HCT116 (cell line): ENCODE results near the gene ECE1. TPM values are rescaled to one million over a fixed set of nuclear protein-coding genes. Genes with fewer than 3 reads are reported as not detected.

Source experiments
- ATAC-seq: fragments of 200-7000 bp; cut with Tn5 transposase; 2 replicates; pipeline ENCODE4 v1.9.1; 2020; ENCODE audit warnings: mild to moderate bottlenecking, moderate library complexity
- BruUV-seq: library from RNA; stranded (reverse); fragments of 400-500 nt; replicated peaks from 2 replicates; lab custom pipeline; 2021; lab: Mats Ljungman, UMichigan
- CTCF ChIA-PET: fragments of 300-600 bp; sonication (Branson Sonifier 250); formaldehyde crosslinking; loops from one replicate; lab custom pipeline; 2021; ENCODE audit warnings: antibody characterized with exemption; lab: Charles Lee
- POLR2A ChIA-PET: fragments of 300-600, 350-600 bp; sonication (Branson Sonifier 250); formaldehyde crosslinking; loops from one replicate; lab custom pipeline; 2021; ENCODE audit warnings: antibody characterized with exemption; lab: Charles Lee
- RAD21 ChIA-PET, 2 experiments: fragments of 300-600 bp; sonication (Branson Sonifier 250); formaldehyde crosslinking; loops; one replicate each; lab custom pipeline; 2023; ENCODE audit warnings: low total read pairs in 2 of 2; ENCODE audit not compliant: uncharacterized antibody in 2 of 2, unreplicated experiment in 2 of 2, low non-redundant PET in 1 of 2; lab: Charles Lee
- DNase-seq: peaks from one replicate; pipeline ENCODE4 v3.0.0-alpha.2; 2010; ENCODE audit warnings: low read depth, low spot score
- H2AFZ ChIP-seq: fragments of 200-600 bp; shearing (Covaris generic), sonication (generic); 2 replicates; pipeline ENCODE4 v1.6.1; 2017; ENCODE audit warnings: low read depth, mixed run types, mixed read lengths, antibody characterized with exemption, low read length; ENCODE audit not compliant: poor library complexity, severe bottlenecking
- H3K27ac ChIP-seq: 2 replicates; pipeline ENCODE4 v1.5.1; 2012; ENCODE audit warnings: low read depth, low read length
- H3K27me3 ChIP-seq: fragments of 200-600 bp; sonication (generic); 2 replicates; pipeline ENCODE4 v1.6.1; 2016; ENCODE audit warnings: mixed run types, low read length, mixed read lengths; ENCODE audit not compliant: insufficient read depth
- H3K36me3 ChIP-seq, 2 experiments: fragments of 200-500 bp in 1 of 2; fragments of 200-600 bp in 1 of 2; sonication (Bioruptor generic) in 1 of 2; sonication (generic) in 1 of 2; 2 replicates each; pipeline versions ENCODE4 v1.5.1 to v1.6.1; 2014 to 2016; ENCODE audit warnings: low read length in 2 of 2, inconsistent platforms in 1 of 2, mixed read lengths in 1 of 2, mixed run types in 1 of 2; ENCODE audit not compliant: insufficient read depth in 2 of 2, control insufficient read depth in 1 of 2
- H3K4me1 ChIP-seq, 2 experiments: fragments of 200-600 bp in 1 of 2; sonication (generic) in 1 of 2; 2 replicates each; pipeline versions ENCODE4 v1.5.1 to v1.6.1; 2012 to 2017; ENCODE audit warnings: low read length in 2 of 2, inconsistent platforms in 1 of 2, mild to moderate bottlenecking in 1 of 2, mixed read lengths in 1 of 2, mixed run types in 1 of 2, moderate library complexity in 1 of 2; ENCODE audit not compliant: insufficient read depth in 2 of 2, control insufficient read depth in 1 of 2
- H3K4me2 ChIP-seq: fragments of 200-600 bp; sonication (generic); 2 replicates; pipeline ENCODE4 v1.6.1; 2017; ENCODE audit warnings: mixed run types, low read length, mixed read lengths
- H3K4me3 ChIP-seq, 2 experiments: fragments of 200-600 bp in 1 of 2; sonication (generic) in 1 of 2; replicated peaks in 1 of 2; 2 replicates each; pipeline ENCODE4 v1.5.1; 2011 to 2016; ENCODE audit warnings: low read length in 2 of 2, control low read depth in 1 of 2, low read depth in 1 of 2, mild to moderate bottlenecking in 1 of 2, mixed read lengths in 1 of 2, mixed run types in 1 of 2
- H3K79me2 ChIP-seq: fragments of 200-600 bp; sonication (generic); 2 replicates; pipeline ENCODE4 v1.6.1; 2017; ENCODE audit warnings: mild to moderate bottlenecking, mixed run types, low read length, moderate library complexity, mixed read lengths; ENCODE audit not compliant: insufficient read depth
- H3K9ac ChIP-seq: fragments of 200-600 bp; sonication (generic); 2 replicates; pipeline ENCODE4 v1.6.1; 2016; ENCODE audit warnings: low read length, mixed read lengths
- H3K9me2 ChIP-seq: fragments of 200-600 bp; sonication (generic), shearing (Covaris generic); 2 replicates; pipeline ENCODE4 v1.6.1; 2017; ENCODE audit warnings: mixed run types, mild to moderate bottlenecking, moderate library complexity; ENCODE audit not compliant: insufficient read depth
- H3K9me3 ChIP-seq, 2 experiments: fragments of 200-500 bp in 1 of 2; fragments of 200-600 bp in 1 of 2; sonication (Bioruptor generic) in 1 of 2; sonication (generic) in 1 of 2; 2 replicates each; pipeline ENCODE4 v1.6.1; 2014 to 2017; ENCODE audit warnings: low read length in 2 of 2, mixed read lengths in 2 of 2, inconsistent platforms in 1 of 2, low read depth in 1 of 2, mild to moderate bottlenecking in 1 of 2, mixed run types in 1 of 2, moderate library complexity in 1 of 2; ENCODE audit not compliant: control insufficient read depth in 1 of 2, insufficient read depth in 1 of 2
- H4K20me1 ChIP-seq: fragments of 200-600 bp; sonication (generic), shearing (Covaris generic); 2 replicates; pipeline ENCODE4 v1.6.1; 2017; ENCODE audit warnings: mixed run types, mild to moderate bottlenecking, moderate library complexity; ENCODE audit not compliant: insufficient read depth
- CBX3 ChIP-seq: IDR thresholded peaks from 2 replicates; pipeline ENCODE4 v1.6.1; 2012; ENCODE audit warnings: low read depth
- CEBPB ChIP-seq: IDR thresholded peaks from 2 replicates; pipeline ENCODE4 v1.6.1; 2012; ENCODE audit warnings: low read depth
- EGR1 ChIP-seq: IDR thresholded peaks from 2 replicates; pipeline ENCODE4 v1.6.1; 2012; ENCODE audit warnings: low read depth
- EZH2 ChIP-seq: fragments of 200-600 bp; sonication (generic); IDR thresholded peaks from 2 replicates; pipeline ENCODE4 v1.6.1; 2017; ENCODE audit warnings: antibody characterized with exemption, mixed run types
- EZH2phosphoT487 ChIP-seq: fragments of 200-600 bp; IDR thresholded peaks from 2 replicates; pipeline ENCODE4 v1.6.1; 2018; ENCODE audit warnings: antibody characterized with exemption, borderline replicate concordance
- FOSL1 ChIP-seq: IDR thresholded peaks from 2 replicates; pipeline ENCODE4 v1.6.1; 2012; ENCODE audit warnings: low read depth
- JUND ChIP-seq: IDR thresholded peaks from 2 replicates; pipeline ENCODE4 v1.6.1; 2012
- POLR2A ChIP-seq: IDR thresholded peaks from 2 replicates; pipeline ENCODE4 v1.7.0; 2011; ENCODE audit warnings: borderline replicate concordance; ENCODE audit not compliant: insufficient read depth, insufficient read length; ENCODE audit errors: extremely low read depth
- POLR2AphosphoS5 ChIP-seq: IDR thresholded peaks from 2 replicates; pipeline ENCODE4 v1.6.1; 2011; ENCODE audit warnings: mild to moderate bottlenecking, low read depth, low read length, moderate library complexity
- RAD21 ChIP-seq: IDR thresholded peaks from 2 replicates; pipeline ENCODE4 v1.6.1; 2012; ENCODE audit warnings: low read depth, mild to moderate bottlenecking
- SIN3A ChIP-seq: IDR thresholded peaks from 2 replicates; pipeline ENCODE4 v1.6.1; 2012; ENCODE audit warnings: low read depth
- SP1 ChIP-seq: IDR thresholded peaks from 2 replicates; pipeline ENCODE4 v1.6.1; 2012; ENCODE audit warnings: low read depth
- SRF ChIP-seq: IDR thresholded peaks from 2 replicates; pipeline ENCODE4 v1.6.1; 2012; ENCODE audit warnings: low read depth
- TCF7L2 ChIP-seq: IDR thresholded peaks from 2 replicates; pipeline ENCODE4 v1.7.0; 2011; ENCODE audit warnings: borderline replicate concordance, inconsistent platforms; ENCODE audit not compliant: insufficient read depth, insufficient read length; ENCODE audit errors: extremely low read depth
- ZFX ChIP-seq: fragments of 450-650 bp; IDR thresholded peaks from 2 replicates; pipeline ENCODE4 v1.6.1; 2017
- ZNF274 ChIP-seq: fragments of 200-500 bp; sonication (Bioruptor generic); IDR thresholded peaks from 2 replicates; pipeline ENCODE4 v1.6.1; 2014; ENCODE audit warnings: mild to moderate bottlenecking, low read depth, low read length, inconsistent platforms
- intact Hi-C: fragments of 100-400 bp; cut with micrococcal nuclease; formaldehyde crosslinking; loops from 2 replicates; pipeline ENCODE4 v1.10.0; 2022
- total RNA-seq: library from RNA; stranded (reverse); gene quantifications from one replicate; pipeline ENCODE4 v1.2.1, GENCODE V29; 2021; ENCODE audit not compliant: unreplicated experiment
- TF ChIP-seq, protein P1 (sequence below): IDR thresholded peaks from 2 replicates; pipeline ENCODE4 v1.6.1; 2012
- TF ChIP-seq, protein P2 (sequence below): IDR thresholded peaks from 2 replicates; pipeline ENCODE4 v1.6.1; 2011; ENCODE audit warnings: mild to moderate bottlenecking, low read length, moderate library complexity; ENCODE audit not compliant: insufficient replicate concordance; ENCODE audit errors: extremely low read depth
- TF ChIP-seq, protein P3 (sequence below): IDR thresholded peaks from 2 replicates; pipeline ENCODE4 v1.6.1; 2012
- TF ChIP-seq, protein P4 (sequence below): IDR thresholded peaks from 2 replicates; pipeline ENCODE4 v1.6.1; 2012; ENCODE audit warnings: low read depth

The ECE1 gene
- total RNA-seq, 1 experiment from 2014 or later, result 66.8 TPM

DNA sequence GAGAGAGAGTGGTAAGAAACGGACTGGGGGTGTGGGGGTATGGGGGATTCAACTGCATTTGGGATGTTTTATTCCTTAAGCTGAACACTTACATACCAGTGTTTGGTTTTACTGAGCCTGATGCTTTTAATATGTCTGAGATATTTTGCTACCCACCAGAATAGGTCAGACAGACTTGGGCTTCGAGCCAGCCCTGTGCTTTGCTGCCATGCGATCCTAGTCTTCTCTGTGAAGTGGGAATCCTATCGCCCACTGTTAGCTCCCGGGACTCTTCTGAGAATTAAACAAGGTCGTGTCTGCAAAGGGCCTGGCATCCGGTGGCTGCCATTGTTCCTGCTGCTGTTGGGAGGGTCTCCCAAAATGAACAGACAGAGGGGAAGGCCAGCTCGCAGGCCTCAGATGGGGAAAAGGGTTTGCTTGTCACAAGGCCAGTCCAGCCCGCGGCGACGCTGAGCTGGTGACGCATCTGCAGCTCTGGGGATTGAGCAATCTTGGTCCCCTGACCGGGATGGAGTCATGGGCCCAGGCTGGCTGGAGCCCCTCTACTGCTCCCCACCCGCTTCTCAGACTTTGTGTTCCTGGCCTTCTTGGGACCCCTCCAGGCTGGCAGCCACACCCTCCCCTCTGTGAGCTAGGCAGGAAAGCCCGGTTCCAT lies 26.9 kb upstream of the ECE1 start:
- TF ChIP-seq CBX3, result no peak
- no peak for TF ChIP-seq SRF
- no peak for TF ChIP-seq EGR1
- no peak for TF ChIP-seq ZFX
- TF ChIP-seq EZH2phosphoT487, result no peak
- TF ChIP-seq TCF7L2, result no peak
- TF ChIP-seq, protein P1, sequence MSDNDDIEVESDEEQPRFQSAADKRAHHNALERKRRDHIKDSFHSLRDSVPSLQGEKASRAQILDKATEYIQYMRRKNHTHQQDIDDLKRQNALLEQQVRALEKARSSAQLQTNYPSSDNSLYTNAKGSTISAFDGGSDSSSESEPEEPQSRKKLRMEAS, result no peak
- TF ChIP-seq RAD21, result no peak
- no peak for TF ChIP-seq EZH2
- no peak for TF ChIP-seq SP1
- no peak for TF ChIP-seq ZNF274
- no peak for TF ChIP-seq POLR2AphosphoS5
- TF ChIP-seq, protein P2, sequence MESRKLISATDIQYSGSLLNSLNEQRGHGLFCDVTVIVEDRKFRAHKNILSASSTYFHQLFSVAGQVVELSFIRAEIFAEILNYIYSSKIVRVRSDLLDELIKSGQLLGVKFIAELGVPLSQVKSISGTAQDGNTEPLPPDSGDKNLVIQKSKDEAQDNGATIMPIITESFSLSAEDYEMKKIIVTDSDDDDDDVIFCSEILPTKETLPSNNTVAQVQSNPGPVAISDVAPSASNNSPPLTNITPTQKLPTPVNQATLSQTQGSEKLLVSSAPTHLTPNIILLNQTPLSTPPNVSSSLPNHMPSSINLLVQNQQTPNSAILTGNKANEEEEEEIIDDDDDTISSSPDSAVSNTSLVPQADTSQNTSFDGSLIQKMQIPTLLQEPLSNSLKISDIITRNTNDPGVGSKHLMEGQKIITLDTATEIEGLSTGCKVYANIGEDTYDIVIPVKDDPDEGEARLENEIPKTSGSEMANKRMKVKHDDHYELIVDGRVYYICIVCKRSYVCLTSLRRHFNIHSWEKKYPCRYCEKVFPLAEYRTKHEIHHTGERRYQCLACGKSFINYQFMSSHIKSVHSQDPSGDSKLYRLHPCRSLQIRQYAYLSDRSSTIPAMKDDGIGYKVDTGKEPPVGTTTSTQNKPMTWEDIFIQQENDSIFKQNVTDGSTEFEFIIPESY, result no peak
- TF ChIP-seq CEBPB, result no peak
- TF ChIP-seq, protein P3, sequence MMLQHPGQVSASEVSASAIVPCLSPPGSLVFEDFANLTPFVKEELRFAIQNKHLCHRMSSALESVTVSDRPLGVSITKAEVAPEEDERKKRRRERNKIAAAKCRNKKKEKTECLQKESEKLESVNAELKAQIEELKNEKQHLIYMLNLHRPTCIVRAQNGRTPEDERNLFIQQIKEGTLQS, result no peak
- TF ChIP-seq, protein P4, sequence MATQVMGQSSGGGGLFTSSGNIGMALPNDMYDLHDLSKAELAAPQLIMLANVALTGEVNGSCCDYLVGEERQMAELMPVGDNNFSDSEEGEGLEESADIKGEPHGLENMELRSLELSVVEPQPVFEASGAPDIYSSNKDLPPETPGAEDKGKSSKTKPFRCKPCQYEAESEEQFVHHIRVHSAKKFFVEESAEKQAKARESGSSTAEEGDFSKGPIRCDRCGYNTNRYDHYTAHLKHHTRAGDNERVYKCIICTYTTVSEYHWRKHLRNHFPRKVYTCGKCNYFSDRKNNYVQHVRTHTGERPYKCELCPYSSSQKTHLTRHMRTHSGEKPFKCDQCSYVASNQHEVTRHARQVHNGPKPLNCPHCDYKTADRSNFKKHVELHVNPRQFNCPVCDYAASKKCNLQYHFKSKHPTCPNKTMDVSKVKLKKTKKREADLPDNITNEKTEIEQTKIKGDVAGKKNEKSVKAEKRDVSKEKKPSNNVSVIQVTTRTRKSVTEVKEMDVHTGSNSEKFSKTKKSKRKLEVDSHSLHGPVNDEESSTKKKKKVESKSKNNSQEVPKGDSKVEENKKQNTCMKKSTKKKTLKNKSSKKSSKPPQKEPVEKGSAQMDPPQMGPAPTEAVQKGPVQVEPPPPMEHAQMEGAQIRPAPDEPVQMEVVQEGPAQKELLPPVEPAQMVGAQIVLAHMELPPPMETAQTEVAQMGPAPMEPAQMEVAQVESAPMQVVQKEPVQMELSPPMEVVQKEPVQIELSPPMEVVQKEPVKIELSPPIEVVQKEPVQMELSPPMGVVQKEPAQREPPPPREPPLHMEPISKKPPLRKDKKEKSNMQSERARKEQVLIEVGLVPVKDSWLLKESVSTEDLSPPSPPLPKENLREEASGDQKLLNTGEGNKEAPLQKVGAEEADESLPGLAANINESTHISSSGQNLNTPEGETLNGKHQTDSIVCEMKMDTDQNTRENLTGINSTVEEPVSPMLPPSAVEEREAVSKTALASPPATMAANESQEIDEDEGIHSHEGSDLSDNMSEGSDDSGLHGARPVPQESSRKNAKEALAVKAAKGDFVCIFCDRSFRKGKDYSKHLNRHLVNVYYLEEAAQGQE, result no peak
- no peak for TF ChIP-seq SIN3A
- no peak for TF ChIP-seq POLR2A
- no peak for TF ChIP-seq JUND
- TF ChIP-seq FOSL1, result no peak
- TF ChIP-seq, all 23 proteins: peak for 0
- Histone ChIP-seq H3K4me2 (no peak overlapping the region), H3K36me3 (no peaks in the 10 kb centered on the region), H2AFZ (no peak overlapping the region), H3K79me2 (peaks cover 58% of the 10 kb centered on the region), H3K27me3 (no peaks in the 10 kb centered on the region), H3K4me3 (no peak overlapping the region), H3K4me1 (peaks cover 21 to 41% of the 10 kb centered on the region in 2 experiments), H3K9me2 (no peaks in the 10 kb centered on the region), H3K9me3 (no peaks in the 10 kb centered on the region), H3K9ac (no peak overlapping the region), H4K20me1 (no peaks in the 10 kb centered on the region), H3K27ac (no peak overlapping the region)
- POLR2A ChIA-PET, result no interaction called here
- BruUV-seq, result no TSS peak
- DNase-seq, result no peak
- CTCF ChIA-PET, result no interaction called here
- RAD21 ChIA-PET, result no interaction called here
- ATAC-seq, result no peak
- intact Hi-C loops, result no loop called here
